Right ventricle myocardium inferior (tissue), 1 donor: ENCODE data around the gene GIT2. TPM values are rescaled to one million over a fixed set of nuclear protein-coding genes. Genes with fewer than 3 reads are reported as not detected.
"Not testable (repeated sequence)": the region's sequence is repeated elsewhere in the genome, so short reads cannot be mapped to it uniquely, and the experiment has no call there.

Experiments
- ATAC-seq: fragments of 200-7000 bp; cut with Tn5 transposase; one replicate; pipeline ENCODE4 v1.9.1; 2020; ENCODE audit warnings: mild to moderate bottlenecking, moderate library complexity
- DNase-seq: peaks from one replicate; pipeline ENCODE4 v3.0.0; 2021; ENCODE audit errors: missing footprints
- intact Hi-C: fragments of 100-400 bp; cut with DNase I; formaldehyde crosslinking; loops from one replicate; pipeline ENCODE4 v1.11.0; 2022
- total RNA-seq: library from RNA; stranded (reverse); fragmentation: NEBNext Ultra II Directional; extraction: Animal tissue kit (Norgen Biotek cat#: 25700); gene quantifications from one replicate; pipeline ENCODE4 v1.2.1, GENCODE V29; 2021
- donor health status: DM: no; HTN: yes; CAD: no; lungs with severe emphysema.

The GIT2 gene
- total RNA-seq, 1 donor from 2014 or later, result 47.1 TPM

DNA sequence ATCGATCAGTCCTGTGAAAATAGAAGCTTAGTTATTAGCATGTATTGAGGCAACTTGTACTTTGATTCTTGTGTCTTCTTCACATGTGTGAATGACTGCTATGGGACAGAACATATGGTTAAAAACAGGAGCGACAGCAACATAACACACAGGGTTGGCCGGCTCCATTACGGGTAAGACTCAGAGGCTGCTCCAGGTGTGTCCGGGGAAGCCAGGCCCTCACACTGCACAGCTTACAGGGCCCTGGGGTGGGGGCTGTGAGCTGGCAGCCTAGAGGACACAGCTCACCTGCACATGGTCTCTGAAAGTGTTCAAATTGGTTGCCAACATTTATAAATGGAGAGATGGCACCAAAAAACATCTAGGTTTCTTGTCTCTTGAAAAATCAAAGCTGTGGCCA lies 65.0 kb downstream of the GIT2 start:
- DNase-seq (no peak), ATAC-seq (no peak)
- intact Hi-C loops, result no loop called here

GRCh38 chr12:109930028-109930800 lies 66.0 kb downstream of the GIT2 start:
- no peak for ATAC-seq
- no peak for DNase-seq
- intact Hi-C loops, result no loop called here

- intact Hi-C loops, DNase-seq, ATAC-seq: not testable (repeated sequence)
These were observed 66.8 kb downstream of the GIT2 start for GRCh38 chr12:109929326-109929725.

GRCh38 chr12:109928058-109928656 lies 68.0 kb downstream of the GIT2 start:
- intact Hi-C loops, result no loop called here
- no peak for ATAC-seq
- DNase-seq, result no peak

GRCh38 chr12:109927622-109928021 lies 68.5 kb downstream of the GIT2 start:
- intact Hi-C loops, result no loop called here
- DNase-seq, result no peak
- no peak for ATAC-seq

DNA sequence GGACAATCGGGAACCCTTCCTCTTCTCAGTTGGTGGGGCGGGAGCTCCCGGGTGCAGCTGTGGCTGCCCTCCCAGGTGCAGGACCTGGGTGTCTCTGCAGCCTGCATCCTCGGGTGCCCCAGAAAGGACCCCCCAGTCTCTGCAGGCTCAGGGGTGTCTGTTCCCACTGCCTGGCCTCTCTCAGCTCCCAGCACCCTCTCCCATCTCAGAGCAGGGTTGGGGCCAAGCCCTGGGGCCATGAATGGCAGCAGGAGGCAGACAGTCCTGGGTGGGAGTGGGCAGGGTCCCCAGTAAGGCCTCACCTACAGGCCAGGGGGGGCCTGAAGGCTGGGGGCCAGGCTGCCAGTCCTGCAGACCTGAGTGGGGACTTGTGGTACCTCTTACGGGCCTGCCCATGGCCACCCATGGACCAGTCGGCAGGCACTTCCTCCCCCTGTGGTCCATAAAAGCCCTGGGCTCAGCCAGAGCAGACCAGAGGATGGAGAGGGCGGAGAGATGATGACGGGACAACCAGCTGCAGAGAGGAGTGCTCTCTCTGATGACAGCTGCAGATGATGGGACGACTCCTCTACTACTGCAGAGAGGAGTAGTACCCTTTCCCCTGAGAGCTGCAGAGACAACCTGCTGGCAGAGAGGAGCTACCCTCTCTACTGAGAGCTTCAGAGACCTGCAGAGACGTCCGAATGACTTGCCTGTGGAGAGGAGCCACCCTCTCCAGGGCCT lies 69.5 kb downstream of the GIT2 start:
- DNase-seq (no peak), ATAC-seq (no peak)
- intact Hi-C loops, result no loop called here

DNA sequence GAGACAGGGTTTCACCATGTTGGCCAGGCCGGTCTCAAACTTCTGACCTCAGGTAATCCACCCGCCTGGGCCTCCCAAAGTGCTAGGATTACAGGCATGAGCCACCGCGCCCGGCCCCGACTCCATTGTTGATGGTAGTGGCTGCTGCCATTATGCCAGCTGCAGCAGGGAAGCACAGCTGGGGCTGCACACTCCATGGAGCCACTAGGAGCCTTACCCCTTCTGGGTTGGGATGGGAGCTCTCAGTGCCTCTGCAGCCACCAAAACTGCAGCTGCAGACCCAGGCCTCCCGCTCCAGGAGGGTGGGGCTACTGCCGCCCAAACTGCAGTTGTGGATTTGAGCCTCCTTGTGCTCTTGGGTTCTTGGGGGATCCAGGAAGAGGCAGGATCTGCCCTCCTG lies 70.2 kb downstream of the GIT2 start:
- no peak for DNase-seq
- no peak for ATAC-seq
- intact Hi-C loops, result no loop called here

GRCh38 chr12:109925185-109925840 lies 70.9 kb downstream of the GIT2 start:
- DNase-seq (no peak), ATAC-seq (no peak)
- intact Hi-C loops, result no loop called here

- no peak for DNase-seq
- intact Hi-C loops, result no loop called here
- no peak for ATAC-seq
These were observed 72.5 kb downstream of the GIT2 start for GRCh38 chr12:109923481-109924245.

DNA sequence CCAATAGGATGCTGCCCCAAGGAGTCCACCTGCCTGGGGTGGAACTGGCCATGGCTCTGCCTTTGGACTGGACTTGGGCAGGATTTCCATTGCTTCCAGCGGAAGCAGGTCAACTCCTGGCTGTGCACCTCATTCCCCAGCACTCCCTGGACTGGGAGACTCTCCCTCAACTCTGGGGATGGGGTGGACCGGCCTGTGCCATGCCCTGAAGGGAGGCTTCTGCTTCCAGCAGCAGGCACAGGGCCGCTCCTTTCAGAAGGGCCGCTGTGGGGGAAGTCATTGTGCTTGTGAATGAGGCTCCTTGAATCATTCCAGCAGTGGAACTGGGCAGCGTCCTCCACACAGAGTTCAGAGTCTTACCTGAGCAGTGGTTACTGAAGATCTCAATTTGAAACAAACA lies 73.1 kb downstream of the GIT2 start:
- ATAC-seq (no peak), DNase-seq (no peak)
- intact Hi-C loops, result no loop called here

- ATAC-seq, result no peak
- DNase-seq, result no peak
- intact Hi-C loops, result no loop called here
These were observed 74.2 kb downstream of the GIT2 start for GRCh38 chr12:109921982-109922381.

DNA sequence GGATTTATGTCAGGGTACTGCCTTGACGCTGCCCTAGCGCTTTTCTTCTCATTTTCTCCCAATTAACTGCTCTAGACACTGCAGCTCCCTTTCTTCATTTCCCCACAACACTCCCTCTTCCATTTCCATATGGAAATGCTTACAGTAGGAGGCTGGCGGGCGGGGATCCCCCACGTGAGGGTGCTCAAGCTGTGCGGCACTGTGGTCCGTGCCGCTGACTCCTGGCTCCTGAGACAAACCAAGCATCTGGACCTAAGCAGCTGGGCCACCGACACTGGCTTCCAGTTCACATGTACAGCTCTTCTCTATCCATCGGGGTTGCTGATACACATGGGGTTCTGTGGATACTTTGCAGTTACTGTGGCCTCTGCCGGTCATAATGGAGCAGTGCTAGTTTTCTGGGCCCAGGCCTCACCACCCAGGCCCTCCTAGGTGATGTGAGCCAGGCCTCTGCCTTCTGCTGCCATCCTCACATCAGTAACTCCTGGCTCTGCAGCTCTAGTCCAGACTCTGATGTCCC lies 75.8 kb downstream of the GIT2 start:
- ATAC-seq, result no peak
- DNase-seq, result no peak
- intact Hi-C loops, result no loop called here

DNA sequence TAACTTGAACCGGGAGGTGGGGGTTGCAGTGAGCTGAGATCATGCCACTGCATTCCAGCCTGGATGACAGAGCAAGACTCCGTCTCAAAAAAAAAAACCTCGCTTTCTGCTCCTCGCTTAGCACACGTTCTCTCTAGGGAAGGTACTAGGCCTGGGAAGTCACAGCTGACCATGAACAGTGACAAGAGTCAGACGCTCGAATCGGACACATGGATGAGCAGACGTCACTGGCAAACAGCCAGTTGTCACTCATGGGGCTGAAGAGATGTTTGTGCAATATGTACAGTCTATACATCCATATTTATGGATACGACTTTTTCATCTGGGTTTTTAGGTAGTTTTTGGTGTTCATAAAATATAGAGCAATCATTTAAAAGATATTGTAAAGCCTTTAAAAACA lies 76.7 kb downstream of the GIT2 start:
- no peak for DNase-seq
- intact Hi-C loops, result no loop called here
- ATAC-seq, result no peak

GRCh38 chr12:109916045-109916444 lies 80.1 kb downstream of the GIT2 start:
- no peak for DNase-seq
- intact Hi-C loops, result no loop called here
- ATAC-seq, result no peak

DNA sequence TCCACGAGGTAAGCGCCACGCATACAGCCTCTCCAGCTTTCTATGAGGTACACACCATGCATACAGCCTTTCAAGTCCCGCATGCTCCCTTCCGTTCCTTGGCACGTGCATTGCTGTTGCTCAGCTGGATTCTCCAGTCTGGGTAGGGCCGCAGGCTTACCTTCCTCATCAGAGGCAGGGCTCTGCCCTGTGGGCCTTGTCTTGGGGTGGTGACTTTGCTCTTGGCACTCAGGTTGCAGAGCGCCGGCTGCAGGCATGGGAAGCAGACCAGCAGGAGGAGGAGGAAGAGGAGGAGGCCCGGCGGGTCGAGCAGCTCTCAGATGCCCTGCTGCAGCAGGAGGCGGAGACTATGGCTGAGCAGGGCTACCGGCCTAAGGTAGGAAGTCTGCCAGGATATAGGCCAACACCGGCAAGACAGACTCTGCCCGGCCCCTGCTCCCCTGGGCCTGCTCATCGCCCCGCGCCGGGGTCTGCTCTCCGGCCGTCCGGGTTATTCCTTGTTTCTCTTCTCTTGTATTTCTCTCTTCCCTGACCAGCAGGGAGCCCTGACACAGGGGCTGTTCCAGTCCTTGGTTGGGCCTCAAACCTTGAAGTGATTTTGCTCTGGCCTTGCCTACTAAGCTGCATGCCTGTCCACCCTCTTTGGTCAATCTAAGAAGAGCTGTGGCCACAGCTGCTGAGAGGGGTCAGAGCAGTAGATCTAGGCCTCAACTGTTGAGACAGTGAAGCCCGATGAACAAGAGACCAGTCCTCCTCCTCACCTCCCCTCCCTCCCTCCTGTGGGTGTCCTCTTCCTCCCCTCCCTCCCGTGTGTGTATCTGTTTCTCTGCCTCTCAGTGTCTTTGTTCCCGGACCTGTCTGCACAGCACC lies 80.8 kb downstream of the GIT2 start:
- ATAC-seq (no peak), DNase-seq (no peak)
- intact Hi-C loops, result no loop called here

DNA sequence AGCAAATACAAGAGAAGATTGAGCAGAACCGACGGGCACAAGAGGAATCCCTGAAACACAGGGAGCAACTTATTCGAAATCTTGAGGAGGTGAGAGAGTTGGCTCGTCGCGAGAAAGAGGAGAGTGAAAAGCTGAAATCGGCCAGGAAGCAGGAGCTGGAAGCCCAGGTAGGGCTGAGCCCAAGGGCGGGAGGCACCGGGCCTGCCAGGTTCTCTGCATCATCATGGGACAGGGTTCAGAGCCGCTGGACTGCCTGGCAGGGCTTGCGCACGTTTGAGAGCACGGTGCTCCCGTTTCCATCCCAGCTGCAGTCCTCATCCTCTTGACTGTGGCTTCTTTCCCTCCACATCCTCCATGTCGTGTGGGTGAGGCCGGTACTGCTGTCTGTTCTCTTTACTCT lies 81.7 kb downstream of the GIT2 start:
- no peak for ATAC-seq
- no peak for DNase-seq
- intact Hi-C loops, result no loop called here

DNA sequence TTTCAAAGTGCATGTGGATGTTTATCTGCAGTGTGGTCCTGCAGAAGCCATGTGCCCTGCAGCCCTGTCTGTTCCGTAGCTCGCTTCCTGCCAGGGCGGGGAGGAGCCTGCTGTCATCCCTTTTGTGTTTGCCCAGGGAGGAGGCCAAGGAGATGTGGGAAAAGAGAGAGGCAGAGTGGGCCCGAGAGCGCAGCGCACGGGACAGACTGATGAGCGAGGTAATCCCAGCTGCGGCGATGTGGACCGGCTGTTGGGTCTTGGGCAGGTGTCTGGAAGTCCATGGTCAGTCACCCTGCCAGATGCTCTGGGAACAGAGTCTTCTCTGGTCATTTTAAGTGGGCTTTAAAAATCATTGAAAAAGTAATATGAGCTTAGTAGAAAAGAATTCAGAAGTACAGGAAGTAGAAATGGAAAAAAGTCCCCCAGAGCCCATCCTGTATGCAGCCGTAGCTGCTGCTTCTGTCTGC lies 83.3 kb downstream of the GIT2 start:
- no peak for DNase-seq
- no peak for ATAC-seq
- intact Hi-C loops, result no loop called here

GRCh38 chr12:109910969-109911348 lies 85.2 kb downstream of the GIT2 start:
- no peak for DNase-seq
- ATAC-seq, result no peak
- intact Hi-C loops, result no loop called here
